GM21717 (cell line): Measurements from ENCODE around the gene GRAMD4.

Source experiments
- ATAC-seq: cut with Tn5 transposase; IDR thresholded peaks from one replicate; pipeline ENCODE4 v1.9.1; 2021; ENCODE audit warnings: mild to moderate bottlenecking, moderate library complexity; ENCODE audit not compliant: unreplicated experiment

GRAMD4 gene

DNA sequence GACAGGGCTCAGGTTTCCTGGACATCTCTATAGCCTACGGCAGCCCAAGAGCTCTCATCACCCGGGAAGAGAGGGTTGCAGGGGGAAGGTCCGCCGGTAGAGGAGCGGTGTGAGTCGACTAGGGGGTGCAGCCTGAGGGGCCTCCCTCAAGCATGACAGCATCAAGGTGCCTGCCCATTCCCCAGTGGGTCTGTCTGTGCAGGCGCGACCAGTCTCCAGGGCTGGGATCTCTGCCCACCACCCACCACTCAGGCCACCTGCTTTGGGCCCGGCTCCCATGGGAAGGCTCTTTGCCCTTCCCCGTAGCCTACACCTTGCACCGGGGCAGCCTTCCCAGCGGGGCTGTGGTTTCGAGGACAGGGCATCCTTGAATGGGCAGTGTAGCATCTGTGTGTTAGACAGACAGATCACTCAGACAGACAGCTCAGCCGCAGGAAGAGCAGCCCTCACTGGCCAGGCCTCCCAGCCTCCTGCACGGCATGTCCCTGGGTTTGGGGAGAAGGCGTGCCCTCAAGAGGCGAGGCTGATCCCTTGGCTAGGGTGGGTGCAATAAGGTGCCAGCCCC lies 88.7 kb downstream of the GRAMD4 start:
- no peak for ATAC-seq

GRCh38 chr22:46710806-46711205 lies 90.6 kb downstream of the GRAMD4 start:
- ATAC-seq, result no peak

DNA sequence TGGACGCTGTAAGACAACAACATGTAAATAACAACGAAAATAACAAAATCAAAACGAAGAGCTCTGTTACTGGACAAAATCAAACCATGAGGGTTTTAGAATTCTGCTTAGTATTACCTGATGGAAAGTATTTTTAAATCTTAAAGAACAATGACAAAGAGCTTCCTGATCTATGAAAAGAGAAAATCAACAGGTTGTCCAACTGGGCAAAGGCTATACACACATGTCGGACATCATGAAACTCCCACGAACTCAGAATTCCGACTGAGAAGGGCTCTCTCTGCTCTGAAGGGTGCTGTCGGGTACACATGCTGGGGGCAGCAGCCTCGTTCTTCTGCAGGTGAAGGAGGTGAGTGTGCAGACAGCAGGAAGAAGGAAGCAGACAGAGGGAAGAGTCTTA lies 92.1 kb downstream of the GRAMD4 start:
- ATAC-seq, result no peak

DNA sequence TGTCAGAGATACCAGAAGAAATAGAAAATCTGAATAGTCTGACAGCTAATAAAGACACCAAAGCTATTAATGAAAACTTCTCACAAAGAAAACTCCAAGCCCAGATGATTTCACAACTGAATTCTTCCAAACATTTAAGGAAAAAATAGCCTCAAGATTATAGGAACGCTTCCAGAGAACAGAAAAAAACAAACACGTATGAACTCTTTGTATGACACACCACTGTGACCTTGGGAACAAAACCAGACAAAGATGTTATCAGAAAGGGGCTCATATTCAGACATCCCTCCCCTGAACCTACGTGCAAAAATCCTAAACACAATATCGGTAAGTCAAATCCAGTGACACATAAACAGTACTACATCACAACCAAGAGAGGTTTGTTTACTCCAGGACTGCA lies 94.4 kb downstream of the GRAMD4 start:
- no peak for ATAC-seq

GRCh38 chr22:46719921-46720320 lies 99.7 kb downstream of the GRAMD4 start:
- no peak for ATAC-seq

GRCh38 chr22:46721501-46722085 lies 101.4 kb downstream of the GRAMD4 start:
- no peak for ATAC-seq

DNA sequence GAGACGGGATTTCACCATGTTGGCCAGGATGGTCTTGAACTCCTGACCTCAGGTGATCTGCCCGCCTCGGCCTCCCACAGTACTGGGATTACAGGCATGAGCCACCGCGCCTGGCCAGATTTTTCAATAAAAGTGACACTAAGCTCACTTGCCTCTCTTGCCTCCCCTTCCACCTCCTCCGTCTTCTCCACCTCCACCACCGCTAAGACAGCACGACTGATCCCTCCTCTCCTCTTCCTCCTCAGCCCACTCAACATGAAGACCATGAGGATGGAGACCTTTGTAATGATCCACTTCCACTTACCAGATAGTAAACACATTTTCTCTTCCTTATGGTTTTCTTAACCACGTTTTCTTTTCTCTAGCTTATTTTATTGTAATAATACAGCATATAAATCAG lies 103.7 kb downstream of the GRAMD4 start:
- ATAC-seq, result no peak

GRCh38 chr22:46725096-46725495 lies 104.9 kb downstream of the GRAMD4 start:
- ATAC-seq, result no peak

- ATAC-seq, result no peak
These were observed 106.1 kb downstream of the GRAMD4 start for GRCh38 chr22:46726066-46726985.

GRCh38 chr22:46726986-46727317 lies 106.8 kb downstream of the GRAMD4 start:
- no peak for ATAC-seq

- ATAC-seq, result no peak
These were observed 107.7 kb downstream of the GRAMD4 start for GRCh38 chr22:46727813-46728364.

- no peak for ATAC-seq
These were observed 108.3 kb downstream of the GRAMD4 start for GRCh38 chr22:46728470-46728869.
